H9 (cell line): ENCODE data around the gene MCF2L. TPM values are rescaled to one million over a fixed set of nuclear protein-coding genes. Genes with fewer than 3 reads are reported as not detected.

Experiments used
- DNase-seq: peaks from one replicate; pipeline ENCODE4 v3.0.0-alpha.2; 2017
- H2AFZ ChIP-seq: one replicate; pipeline ENCODE4 v1.6.1; 2013; ENCODE audit warnings: mild to moderate bottlenecking, low read length, control low read depth, moderate library complexity
- H2AK5ac ChIP-seq: 2 replicates; pipeline ENCODE4 v1.6.1; 2013; ENCODE audit warnings: low read length, control low read depth, mixed read lengths; ENCODE audit not compliant: insufficient read length
- H2BK120ac ChIP-seq: one replicate; pipeline ENCODE4 v1.6.1; 2013; ENCODE audit warnings: low read depth, mild to moderate bottlenecking, low read length, control low read depth, inconsistent platforms; ENCODE audit not compliant: poor library complexity, severe bottlenecking
- H2BK12ac ChIP-seq: 2 replicates; pipeline ENCODE4 v1.6.1; 2013; ENCODE audit warnings: low read length, control low read depth, mixed read lengths, low read depth; ENCODE audit not compliant: insufficient read length
- H2BK15ac ChIP-seq: 2 replicates; pipeline ENCODE4 v1.6.1; 2013; ENCODE audit warnings: low read depth, low read length, control low read depth
- H2BK20ac ChIP-seq: one replicate; pipeline ENCODE4 v1.6.1; 2013; ENCODE audit warnings: low read depth, mild to moderate bottlenecking, low read length, control low read depth, inconsistent platforms; ENCODE audit not compliant: poor library complexity, severe bottlenecking
- H2BK5ac ChIP-seq: 2 replicates; pipeline ENCODE4 v1.6.1; 2013; ENCODE audit warnings: low read length, control low read depth, mixed read lengths; ENCODE audit not compliant: insufficient read length
- H3K14ac ChIP-seq: 2 replicates; pipeline ENCODE4 v1.6.1; 2013; ENCODE audit warnings: low read length, control low read depth; ENCODE audit not compliant: insufficient read depth
- H3K18ac ChIP-seq: 2 replicates; pipeline ENCODE4 v1.6.1; 2013; ENCODE audit warnings: low read depth, mild to moderate bottlenecking, mixed read lengths, low read length, control low read depth; ENCODE audit not compliant: insufficient read length
- H3K23ac ChIP-seq: 2 replicates; pipeline ENCODE4 v1.6.1; 2013; ENCODE audit warnings: low read length, control low read depth, mixed read lengths, low read depth; ENCODE audit not compliant: insufficient read length
- H3K23me2 ChIP-seq: 2 replicates; pipeline ENCODE4 v1.6.1; 2013; ENCODE audit warnings: low read depth, mild to moderate bottlenecking, mixed read lengths, low read length, control low read depth; ENCODE audit not compliant: insufficient read length, poor library complexity, severe bottlenecking
- H3K27ac ChIP-seq: 2 replicates; pipeline ENCODE4 v1.5.1; 2013; ENCODE audit warnings: low read length, control low read depth, mixed read lengths, low read depth; ENCODE audit not compliant: insufficient read length
- H3K27me3 ChIP-seq: 2 replicates; pipeline ENCODE4 v1.6.1; 2013; ENCODE audit warnings: low read length, control low read depth, inconsistent platforms; ENCODE audit not compliant: insufficient read depth
- H3K4ac ChIP-seq: 2 replicates; pipeline ENCODE4 v1.6.1; 2013; ENCODE audit warnings: low read depth, mild to moderate bottlenecking, control low read depth, inconsistent platforms, low read length, moderate library complexity
- H3K4me1 ChIP-seq: 2 replicates; pipeline ENCODE4 v1.6.1; 2013; ENCODE audit warnings: low read length, control low read depth, inconsistent platforms; ENCODE audit not compliant: insufficient read depth
- H3K4me2 ChIP-seq: 2 replicates; pipeline ENCODE4 v1.6.1; 2013; ENCODE audit warnings: low read length, control low read depth, mixed read lengths; ENCODE audit not compliant: insufficient read length, insufficient read depth
- H3K56ac ChIP-seq: 2 replicates; pipeline ENCODE4 v1.6.1; 2013; ENCODE audit warnings: low read depth, mild to moderate bottlenecking, mixed read lengths, low read length, control low read depth; ENCODE audit not compliant: insufficient read length
- H3K79me1 ChIP-seq: 2 replicates; pipeline ENCODE4 v1.6.1; 2013; ENCODE audit warnings: low read depth, mild to moderate bottlenecking, moderate library complexity, low read length, control low read depth, inconsistent platforms; ENCODE audit not compliant: insufficient read depth, poor library complexity, severe bottlenecking
- H3K79me2 ChIP-seq: 2 replicates; pipeline ENCODE4 v1.6.1; 2013; ENCODE audit warnings: low read length, control low read depth, inconsistent platforms; ENCODE audit not compliant: insufficient read depth
- H3K9ac ChIP-seq: 2 replicates; pipeline ENCODE4 v1.6.1; 2013; ENCODE audit warnings: low read length, control low read depth, mixed read lengths; ENCODE audit not compliant: insufficient read length; ENCODE audit errors: extremely low read depth
- H3K9me3 ChIP-seq: one replicate; pipeline ENCODE4 v1.6.1; 2013; ENCODE audit warnings: low read depth, low read length, inconsistent platforms; ENCODE audit not compliant: control insufficient read depth
- H3T11ph ChIP-seq: one replicate; pipeline ENCODE4 v1.6.1; 2013; ENCODE audit warnings: mild to moderate bottlenecking, low read length, control low read depth, inconsistent platforms
- H4K20me1 ChIP-seq: one replicate; pipeline ENCODE4 v1.6.1; 2013; ENCODE audit not compliant: control insufficient read depth, insufficient read length, insufficient read depth
- H4K5ac ChIP-seq: 2 replicates; pipeline ENCODE4 v1.6.1; 2013; ENCODE audit warnings: low read depth, mild to moderate bottlenecking, mixed read lengths, low read length, control low read depth; ENCODE audit not compliant: insufficient read length
- H4K8ac ChIP-seq: replicated peaks from 2 replicates; pipeline ENCODE4 v1.6.1; 2013; ENCODE audit warnings: low read length, control low read depth, mixed read lengths, low read depth; ENCODE audit not compliant: insufficient read length
- H4K91ac ChIP-seq: 2 replicates; pipeline ENCODE4 v1.6.1; 2013; ENCODE audit warnings: low read depth, mild to moderate bottlenecking, moderate library complexity, mixed read lengths, low read length, control low read depth; ENCODE audit not compliant: insufficient read length
- H3K27ac Mint-ChIP-seq, 3 experiments: 2 replicates in 2 of 3; 3 replicates in 1 of 3; pipeline ENCODE4 v1.8.0; 2020 to 2021; ENCODE audit warnings: mixed read lengths in 3 of 3, mild to moderate bottlenecking in 1 of 3, moderate library complexity in 1 of 3
- H3K27me3 Mint-ChIP-seq: 2 replicates; pipeline ENCODE4 v1.8.0; 2021; ENCODE audit warnings: low read depth, mild to moderate bottlenecking, moderate library complexity, mixed read lengths
- H3K36me3 Mint-ChIP-seq, 3 experiments: 2 replicates in 2 of 3; 3 replicates in 1 of 3; pipeline ENCODE4 v1.8.0; 2020 to 2021; ENCODE audit warnings: low read depth in 3 of 3, mixed read lengths in 3 of 3; ENCODE audit not compliant: insufficient read depth in 1 of 3
- H3K4me1 Mint-ChIP-seq, 2 experiments: 2 replicates each; pipeline ENCODE4 v1.8.0; 2020; ENCODE audit warnings: mixed read lengths in 2 of 2
- H3K4me3 Mint-ChIP-seq, 2 experiments: 2 replicates in 1 of 2; 3 replicates in 1 of 2; pipeline ENCODE4 v1.8.0; 2020 to 2021; ENCODE audit warnings: mild to moderate bottlenecking in 2 of 2, mixed read lengths in 2 of 2, moderate library complexity in 1 of 2
- H3K9me3 Mint-ChIP-seq, 2 experiments: 2 replicates in 1 of 2; 3 replicates in 1 of 2; pipeline ENCODE4 v1.8.0; 2020; ENCODE audit warnings: mild to moderate bottlenecking in 2 of 2, mixed read lengths in 2 of 2, moderate library complexity in 1 of 2
- WGBS: extraction: QIAGEN DNeasy Blood & Tissue Kit; methylation state at CpG from one replicate; pipeline ENCODE4 v1.1.7; 2013; ENCODE audit warnings: missing lambda C conversion rate, low lambda C conversion rate, mixed read lengths; ENCODE audit not compliant: insufficient read length; ENCODE audit errors: extremely low coverage; 5-methylcytosine and 5-hydroxymethylcytosine counted together
- total RNA-seq: library from RNA; stranded (reverse); gene quantifications from 2 replicates; pipeline ENCODE4 v1.2.1, GENCODE V29; 2021
- TF ChIP-seq, protein P1 (sequence below): fragments of 200-600 bp; sonication (generic); conservative IDR thresholded peaks from 3 replicates; pipeline ENCODE4 v1.8.0; 2021; ENCODE audit warnings: antibody characterized with exemption, mild to moderate bottlenecking

Gene MCF2L
- total RNA-seq, 1 experiment from 2014 or later: 18.5 TPM

DNA sequence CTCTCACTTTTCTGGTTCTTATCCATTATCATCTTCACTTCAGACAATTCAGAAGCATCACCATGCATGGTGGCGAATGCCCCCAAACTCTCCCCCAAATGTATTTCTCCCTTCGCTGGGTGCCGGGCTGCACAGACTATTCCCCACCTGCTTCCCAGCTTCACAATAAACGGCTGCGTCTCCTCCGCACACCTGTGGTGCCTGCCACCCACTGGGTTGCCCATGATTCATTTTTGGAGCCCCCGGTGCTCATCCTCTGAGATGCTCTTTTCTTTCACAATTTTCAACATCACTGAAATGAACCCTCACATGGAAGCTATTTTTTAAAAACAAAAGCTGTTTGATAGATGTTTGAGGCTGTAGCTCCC lies 150.8 kb downstream of the MCF2L start:
- H3K27me3 Mint-ChIP-seq: peaks cover 28% of the 10 kb centered on the region
- Histone ChIP-seq H3K9ac (no peak overlapping the region), H3K27me3 (no peaks in the 10 kb centered on the region), H4K8ac (no peak overlapping the region), H2BK20ac (no peak overlapping the region), H3T11ph (no peak overlapping the region), H3K27ac (no peak overlapping the region), H2AFZ (no peak overlapping the region), H3K14ac (no peak overlapping the region), H4K20me1 (no peaks in the 10 kb centered on the region), H3K9me3 (no peaks in the 10 kb centered on the region), H3K4ac (no peak overlapping the region), H2BK5ac (no peak overlapping the region), H2BK15ac (no peak overlapping the region), H3K23me2 (no peaks in the 10 kb centered on the region), H2BK120ac (no peak overlapping the region), H3K56ac (no peak overlapping the region), H3K79me2 (no peaks in the 10 kb centered on the region), H4K5ac (no peak overlapping the region), H3K4me1 (no peaks in the 10 kb centered on the region; the same call in 1 of the 2 replicates), H3K79me1 (no peaks in the 10 kb centered on the region), H3K18ac (no peak overlapping the region), H3K4me2 (no peak overlapping the region), H4K91ac (no peak overlapping the region), H2BK12ac (no peak overlapping the region), H3K23ac (no peak overlapping the region), H2AK5ac (no peak overlapping the region)
- H3K4me3 Mint-ChIP-seq: no peak overlapping the region
- peaks cover 10 to 15% of the 10 kb centered on the region in 2 experiments for H3K4me1 Mint-ChIP-seq
- no peak overlapping the region for H3K27ac Mint-ChIP-seq
- WGBS: no CpG with 5 or more reads among the region's 7 CpGs
- no peaks in the 10 kb centered on the region for H3K9me3 Mint-ChIP-seq
- TF ChIP-seq, protein P1, sequence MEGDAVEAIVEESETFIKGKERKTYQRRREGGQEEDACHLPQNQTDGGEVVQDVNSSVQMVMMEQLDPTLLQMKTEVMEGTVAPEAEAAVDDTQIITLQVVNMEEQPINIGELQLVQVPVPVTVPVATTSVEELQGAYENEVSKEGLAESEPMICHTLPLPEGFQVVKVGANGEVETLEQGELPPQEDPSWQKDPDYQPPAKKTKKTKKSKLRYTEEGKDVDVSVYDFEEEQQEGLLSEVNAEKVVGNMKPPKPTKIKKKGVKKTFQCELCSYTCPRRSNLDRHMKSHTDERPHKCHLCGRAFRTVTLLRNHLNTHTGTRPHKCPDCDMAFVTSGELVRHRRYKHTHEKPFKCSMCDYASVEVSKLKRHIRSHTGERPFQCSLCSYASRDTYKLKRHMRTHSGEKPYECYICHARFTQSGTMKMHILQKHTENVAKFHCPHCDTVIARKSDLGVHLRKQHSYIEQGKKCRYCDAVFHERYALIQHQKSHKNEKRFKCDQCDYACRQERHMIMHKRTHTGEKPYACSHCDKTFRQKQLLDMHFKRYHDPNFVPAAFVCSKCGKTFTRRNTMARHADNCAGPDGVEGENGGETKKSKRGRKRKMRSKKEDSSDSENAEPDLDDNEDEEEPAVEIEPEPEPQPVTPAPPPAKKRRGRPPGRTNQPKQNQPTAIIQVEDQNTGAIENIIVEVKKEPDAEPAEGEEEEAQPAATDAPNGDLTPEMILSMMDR: no peak
- DNase-seq: no peak
- H3K36me3 Mint-ChIP-seq: no peaks in the 10 kb centered on the region
